ENCODE results near the gene TMEM218.

- TF ChIP-seq POLR2AphosphoS5 (IDR thresholded peaks at IDR 0.05) (no peak), CTCF (IDR thresholded peaks at IDR 0.05) (no peak)
These were observed 9.8 kb downstream of the TMEM218 start for GRCh38 chr11:125101596-125101995.

All from transverse colon (tissue), 4 donors.